Measurements from ENCODE around the gene DHRSX.

- TF ChIP-seq GATA3 (IDR thresholded peaks at IDR 0.05; ENCODE audit: low read depth, low read length) (no peak), GATA2 (IDR thresholded peaks at IDR 0.05; ENCODE audit: low read depth, low read length) (no peak)
These were observed 307.5 kb downstream of the DHRSX start for GRCh38 chrX:2193273-2193592.

All from SH-SY5Y (cell line).